SK-N-SH (cell line): ENCODE results near the gene HLA-DPA1. TPM values are rescaled to one million over a fixed set of nuclear protein-coding genes. Genes with fewer than 3 reads are reported as not detected.

Experiments
- CTCF ChIA-PET: fragments of 300-600, 350-600 bp; formaldehyde crosslinking; extraction: SDS; loops from one replicate; lab custom pipeline; 2021; lab: Yijun Ruan, JAX
- POLR2A ChIA-PET: fragments of 350-600 bp; sonication (Branson Sonifier 250); formaldehyde crosslinking; extraction: SDS; loops from one replicate; lab custom pipeline; 2020; ENCODE audit warnings: antibody characterized with exemption, inconsistent platforms; lab: Yijun Ruan, JAX
- DNase-seq: peaks from one replicate; pipeline ENCODE4 v3.0.0; 2012
- H2AFZ ChIP-seq: fragments of 200-600 bp; sonication (generic); 2 replicates; pipeline ENCODE4 v1.8.1; 2016; ENCODE audit warnings: antibody characterized with exemption, mild to moderate bottlenecking, low read depth
- H3F3A ChIP-seq: fragments of 200-600 bp; sonication (generic); replicated peaks from 2 replicates; pipeline ENCODE3; 2016; ENCODE audit warnings: antibody characterized with exemption, mild to moderate bottlenecking; ENCODE audit not compliant: insufficient read depth
- H3K27ac ChIP-seq, 2 experiments: fragments of 200-500 bp in 1 of 2; fragments of 200-600 bp in 1 of 2; sonication (Bioruptor generic) in 1 of 2; sonication (generic), shearing (Covaris generic) in 1 of 2; 2 replicates each; pipeline versions ENCODE4 v1.5.1 to v1.6.1; 2014 to 2016; ENCODE audit warnings: low read depth in 2 of 2, inconsistent platforms in 1 of 2, low read length in 1 of 2, mild to moderate bottlenecking in 1 of 2, mixed read lengths in 1 of 2
- H3K27me3 ChIP-seq: fragments of 200-600 bp; sonication (generic), shearing (Covaris generic); 2 replicates; pipeline ENCODE4 v1.6.1; 2016; ENCODE audit warnings: mixed run types; ENCODE audit not compliant: insufficient read depth
- H3K36me3 ChIP-seq, 2 experiments: fragments of 200-500 bp in 1 of 2; fragments of 200-600 bp in 1 of 2; sonication (Bioruptor generic) in 1 of 2; sonication (generic) in 1 of 2; replicated peaks in 1 of 2; 2 replicates each; pipeline versions ENCODE3 to v1.5.1; 2014 to 2016; ENCODE audit warnings: low read length in 1 of 2, mild to moderate bottlenecking in 1 of 2; ENCODE audit not compliant: insufficient read depth in 2 of 2, control insufficient read depth in 1 of 2
- H3K4me1 ChIP-seq, 2 experiments: fragments of 200-500 bp in 1 of 2; fragments of 200-600 bp in 1 of 2; sonication (Bioruptor generic) in 1 of 2; sonication (generic), shearing (Covaris generic) in 1 of 2; 2 replicates each; pipeline versions ENCODE4 v1.5.1 to v1.6.1; 2014 to 2016; ENCODE audit warnings: low read depth in 1 of 2, low read length in 1 of 2, mixed run types in 1 of 2; ENCODE audit not compliant: insufficient read depth in 2 of 2, control insufficient read depth in 1 of 2
- H3K4me2 ChIP-seq: fragments of 200-600 bp; sonication (generic), shearing (Covaris generic); 2 replicates; pipeline ENCODE4 v1.6.1; 2017; ENCODE audit warnings: mixed run types
- H3K4me3 ChIP-seq, 2 experiments: fragments of 200-500 bp in 1 of 2; fragments of 200-600 bp in 1 of 2; sonication (Bioruptor generic) in 1 of 2; sonication (generic), shearing (Covaris generic) in 1 of 2; 2 replicates each; pipeline versions ENCODE4 v1.5.1 to v1.8.1; 2014 to 2016; ENCODE audit warnings: low read depth in 2 of 2, inconsistent platforms in 1 of 2, low read length in 1 of 2, mild to moderate bottlenecking in 1 of 2, mixed read lengths in 1 of 2, moderate library complexity in 1 of 2
- H3K79me2 ChIP-seq: fragments of 200-600 bp; sonication (generic); 2 replicates; pipeline ENCODE4 v1.8.1; 2017; ENCODE audit warnings: mild to moderate bottlenecking; ENCODE audit not compliant: insufficient read depth
- H3K9ac ChIP-seq: fragments of 200-600 bp; sonication (generic); 2 replicates; pipeline ENCODE4 v1.6.1; 2017; ENCODE audit warnings: mixed run types
- H3K9me2 ChIP-seq: fragments of 200-600 bp; sonication (generic); 2 replicates; pipeline ENCODE4 v1.6.1; 2017; ENCODE audit warnings: mixed run types
- H3K9me3 ChIP-seq: fragments of 200-600 bp; sonication (generic); 2 replicates; pipeline ENCODE4 v1.6.1; 2017; ENCODE audit warnings: mixed run types, mild to moderate bottlenecking, moderate library complexity
- H4K20me1 ChIP-seq: fragments of 200-600 bp; sonication (generic); 2 replicates; pipeline ENCODE4 v1.6.1; 2017; ENCODE audit warnings: mild to moderate bottlenecking, mixed run types; ENCODE audit not compliant: insufficient read depth
- CHD2 ChIP-seq: fragments of 150-350 bp; IDR thresholded peaks from 2 replicates; pipeline ENCODE4 v1.6.1; 2018; ENCODE audit warnings: low read length; ENCODE audit not compliant: partially characterized antibody
- ELF1 ChIP-seq: IDR thresholded peaks from 2 replicates; pipeline ENCODE4 v1.4.0; 2012
- EP300 ChIP-seq, 2 experiments: IDR thresholded peaks; 2 replicates each; pipeline versions ENCODE4 v1.4.0 to v1.6.1; 2012; ENCODE audit warnings: borderline replicate concordance in 1 of 2, low read depth in 1 of 2, low read length in 1 of 2
- EZH2phosphoT487 ChIP-seq: fragments of 200-600 bp; sonication (generic); IDR thresholded peaks from 2 replicates; pipeline ENCODE4 v1.6.1; 2017; ENCODE audit warnings: low read depth, mixed run types, mild to moderate bottlenecking, antibody characterized with exemption, moderate library complexity, borderline replicate concordance
- GABPA ChIP-seq: IDR thresholded peaks from 2 replicates; pipeline ENCODE4 v1.4.0; 2012; ENCODE audit warnings: low read depth, mild to moderate bottlenecking
- MXI1 ChIP-seq: IDR thresholded peaks from 2 replicates; pipeline ENCODE4 v1.6.1; 2012; ENCODE audit warnings: mild to moderate bottlenecking, low read depth, low read length, improper control_type of control experiment
- NFIC ChIP-seq: IDR thresholded peaks from 2 replicates; pipeline ENCODE4 v1.4.0; 2012; ENCODE audit warnings: borderline replicate concordance
- POLR2AphosphoS5 ChIP-seq: IDR thresholded peaks from 2 replicates; pipeline ENCODE4 v1.6.1; 2012; ENCODE audit warnings: low read depth, low read length
- RCOR1 ChIP-seq: fragments of 150-350 bp; IDR thresholded peaks from 2 replicates; pipeline ENCODE4 v1.6.1; 2017; ENCODE audit warnings: antibody characterized with exemption, low read length
- RFX5 ChIP-seq: IDR thresholded peaks from 2 replicates; pipeline ENCODE4 v1.6.1; 2012; ENCODE audit warnings: mild to moderate bottlenecking, improper control_type of control experiment, low read length
- RXRA ChIP-seq: IDR thresholded peaks from 2 replicates; pipeline ENCODE4 v1.4.0; 2012; ENCODE audit warnings: low read depth, mild to moderate bottlenecking, borderline replicate concordance
- SMC3 ChIP-seq: IDR thresholded peaks from 2 replicates; pipeline ENCODE4 v1.6.1; 2012; ENCODE audit warnings: low read depth, low read length, improper control_type of control experiment
- TCF12 ChIP-seq: IDR thresholded peaks from 2 replicates; pipeline ENCODE4 v1.4.0; 2012
- TEAD4 ChIP-seq: IDR thresholded peaks from 2 replicates; pipeline ENCODE4 v1.4.0; 2012; ENCODE audit warnings: mild to moderate bottlenecking, borderline replicate concordance; ENCODE audit not compliant: insufficient read depth
- YY1 ChIP-seq: IDR thresholded peaks from 2 replicates; pipeline ENCODE4 v1.4.0; 2012; ENCODE audit warnings: low read depth, mild to moderate bottlenecking
- WGBS: methylation state at CpG from one replicate; pipeline ENCODE4 v1.1.6; 2017; ENCODE audit warnings: low lambda C conversion rate; 5-methylcytosine and 5-hydroxymethylcytosine counted together
- polyA plus RNA-seq, 3 experiments: library from polyadenylated mRNA; depleted of rRNA; stranded (reverse); fragments of >200 nt; gene quantifications; 2 replicates each; pipeline ENCODE4 v1.2.3, GENCODE V29; 2012
- TF ChIP-seq, protein P1 (sequence below): IDR thresholded peaks from 2 replicates; pipeline ENCODE4 v1.4.0; 2012; ENCODE audit warnings: low read depth
- TF ChIP-seq, protein P2 (sequence below): IDR thresholded peaks from 2 replicates; pipeline ENCODE4 v1.4.0; 2012; ENCODE audit warnings: low read depth, borderline replicate concordance
- TF ChIP-seq, protein P3 (sequence below): IDR thresholded peaks from 2 replicates; pipeline ENCODE4 v1.4.0; 2012; ENCODE audit warnings: low read depth, borderline replicate concordance
- TF ChIP-seq, protein P4 (sequence below): IDR thresholded peaks from 2 replicates; pipeline ENCODE4; 2012

Gene HLA-DPA1
- polyA plus RNA-seq, 1 of the 3 experiments (the other 2 are of a cell fraction) = 1.9 TPM

DNA sequence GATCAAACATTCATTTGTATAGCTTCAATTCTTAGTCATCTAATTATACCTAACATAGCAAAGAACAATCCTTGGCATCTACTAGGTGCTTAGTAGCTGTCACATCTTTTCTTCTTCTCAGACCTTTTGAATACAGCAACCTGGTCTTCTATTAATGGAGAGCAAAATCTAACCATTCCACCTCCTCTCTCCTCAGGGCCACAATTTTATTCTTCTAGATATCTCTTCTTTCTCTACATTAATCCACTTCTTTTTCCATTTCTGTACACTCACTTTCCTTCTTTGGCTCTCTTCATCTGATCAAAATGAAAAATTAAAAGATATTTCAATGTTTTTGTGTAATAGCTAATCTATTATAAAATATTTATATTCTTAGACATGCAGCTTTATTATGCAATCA is 55.0 kb downstream of the HLA-DPA1 start:
- Histone ChIP-seq H4K20me1 (no peaks in the 10 kb centered on the region), H3K36me3 (no peaks in the 10 kb centered on the region), H3K9me3 (no peaks in the 10 kb centered on the region), H2AFZ (no peak overlapping the region), H3K9ac (no peak overlapping the region), H3K27me3 (peaks cover 72% of the 10 kb centered on the region), H3K4me2 (no peak overlapping the region), H3K27ac (no peak overlapping the region)
- POLR2A ChIA-PET = no interaction called here
- DNase-seq = no peak
- CTCF ChIA-PET = interaction anchor here (1.2 to 6.3 kb wide), 3 partner anchors 9 to 230 kb away, joined by 3 to 65 read pairs (median 5); partner anchors contain the start of gene HLA-DOA
- TF ChIP-seq TCF12 (no peak), YY1 (no peak), CHD2 (no peak), TEAD4 (no peak), RXRA (no peak), SMC3 (no peak), RFX5 (no peak), NFIC (no peak), ELF1 (no peak), POLR2AphosphoS5 (no peak), RCOR1 (no peak), GABPA (no peak), EZH2phosphoT487 (no peak)
- TF ChIP-seq, protein P1, sequence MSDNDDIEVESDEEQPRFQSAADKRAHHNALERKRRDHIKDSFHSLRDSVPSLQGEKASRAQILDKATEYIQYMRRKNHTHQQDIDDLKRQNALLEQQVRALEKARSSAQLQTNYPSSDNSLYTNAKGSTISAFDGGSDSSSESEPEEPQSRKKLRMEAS = no peak
- TF ChIP-seq, protein P2, sequence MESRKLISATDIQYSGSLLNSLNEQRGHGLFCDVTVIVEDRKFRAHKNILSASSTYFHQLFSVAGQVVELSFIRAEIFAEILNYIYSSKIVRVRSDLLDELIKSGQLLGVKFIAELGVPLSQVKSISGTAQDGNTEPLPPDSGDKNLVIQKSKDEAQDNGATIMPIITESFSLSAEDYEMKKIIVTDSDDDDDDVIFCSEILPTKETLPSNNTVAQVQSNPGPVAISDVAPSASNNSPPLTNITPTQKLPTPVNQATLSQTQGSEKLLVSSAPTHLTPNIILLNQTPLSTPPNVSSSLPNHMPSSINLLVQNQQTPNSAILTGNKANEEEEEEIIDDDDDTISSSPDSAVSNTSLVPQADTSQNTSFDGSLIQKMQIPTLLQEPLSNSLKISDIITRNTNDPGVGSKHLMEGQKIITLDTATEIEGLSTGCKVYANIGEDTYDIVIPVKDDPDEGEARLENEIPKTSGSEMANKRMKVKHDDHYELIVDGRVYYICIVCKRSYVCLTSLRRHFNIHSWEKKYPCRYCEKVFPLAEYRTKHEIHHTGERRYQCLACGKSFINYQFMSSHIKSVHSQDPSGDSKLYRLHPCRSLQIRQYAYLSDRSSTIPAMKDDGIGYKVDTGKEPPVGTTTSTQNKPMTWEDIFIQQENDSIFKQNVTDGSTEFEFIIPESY = no peak
- TF ChIP-seq, protein P3, sequence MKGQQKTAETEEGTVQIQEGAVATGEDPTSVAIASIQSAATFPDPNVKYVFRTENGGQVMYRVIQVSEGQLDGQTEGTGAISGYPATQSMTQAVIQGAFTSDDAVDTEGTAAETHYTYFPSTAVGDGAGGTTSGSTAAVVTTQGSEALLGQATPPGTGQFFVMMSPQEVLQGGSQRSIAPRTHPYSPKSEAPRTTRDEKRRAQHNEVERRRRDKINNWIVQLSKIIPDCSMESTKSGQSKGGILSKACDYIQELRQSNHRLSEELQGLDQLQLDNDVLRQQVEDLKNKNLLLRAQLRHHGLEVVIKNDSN = no peak
- TF ChIP-seq, all 33 proteins: peak for 0
- Histone ChIP-seq H3F3A (no peaks in the 10 kb centered on the region), H3K79me2 (no peaks in the 10 kb centered on the region), H3K4me3 (no peak overlapping the region), H3K9me2 (no peaks in the 10 kb centered on the region), H3K4me1 (no peaks in the 10 kb centered on the region; a peak in 1 of 4 replicates)

DNA sequence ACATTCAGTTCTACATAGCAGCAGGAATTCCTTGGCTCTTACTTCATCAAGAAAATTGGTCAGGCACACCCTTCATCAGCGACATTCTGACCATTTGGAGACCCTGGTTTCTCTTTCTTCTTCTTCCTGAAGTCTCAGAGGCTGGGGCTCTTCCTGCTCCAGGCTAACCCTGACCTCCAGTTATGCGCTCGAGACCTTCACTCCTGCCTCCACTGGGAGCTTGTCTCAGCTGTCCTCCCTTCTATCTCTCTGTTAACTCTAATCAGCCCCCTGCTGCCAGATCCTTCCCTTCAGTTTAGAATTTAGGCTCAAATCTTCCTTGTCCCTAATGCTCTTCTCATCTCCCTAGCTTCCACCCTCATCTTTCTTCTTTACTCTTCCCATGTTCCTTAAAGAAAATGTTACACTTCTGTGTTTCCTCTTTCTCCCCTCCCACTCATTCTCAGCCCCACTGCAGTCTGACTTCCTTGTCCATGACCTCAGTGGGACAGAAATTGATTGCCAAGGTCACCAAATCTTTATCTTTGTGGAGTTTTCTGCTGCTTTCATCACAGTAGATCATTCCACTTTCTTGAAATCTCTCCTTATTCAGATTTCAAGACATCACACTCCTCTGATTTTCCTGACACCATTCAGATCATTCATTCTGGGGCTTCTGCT is 55.6 kb downstream of the HLA-DPA1 start:
- H3K9me2 ChIP-seq = no peaks in the 10 kb centered on the region
- no peaks in the 10 kb centered on the region for H3K9me3 ChIP-seq
- no peak for DNase-seq
- TF ChIP-seq TCF12 (no peak), EZH2phosphoT487 (no peak), RFX5 (no peak), MXI1 (no peak), EP300 (IDR thresholded peaks at IDR 0.05; ENCODE audit: borderline replicate concordance in 1 of 2, low read depth in 1 of 2, low read length in 1 of 2) (no peak)
- TF ChIP-seq, protein P4, sequence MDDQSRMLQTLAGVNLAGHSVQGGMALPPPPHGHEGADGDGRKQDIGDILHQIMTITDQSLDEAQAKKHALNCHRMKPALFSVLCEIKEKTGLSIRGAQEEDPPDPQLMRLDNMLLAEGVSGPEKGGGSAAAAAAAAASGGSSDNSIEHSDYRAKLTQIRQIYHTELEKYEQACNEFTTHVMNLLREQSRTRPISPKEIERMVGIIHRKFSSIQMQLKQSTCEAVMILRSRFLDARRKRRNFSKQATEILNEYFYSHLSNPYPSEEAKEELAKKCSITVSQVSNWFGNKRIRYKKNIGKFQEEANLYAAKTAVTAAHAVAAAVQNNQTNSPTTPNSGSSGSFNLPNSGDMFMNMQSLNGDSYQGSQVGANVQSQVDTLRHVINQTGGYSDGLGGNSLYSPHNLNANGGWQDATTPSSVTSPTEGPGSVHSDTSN = no peak
- TF ChIP-seq, protein P3 = no peak
- no peaks in the 10 kb centered on the region for H4K20me1 ChIP-seq
- ChIA-PET POLR2A (no interaction called here), CTCF (interaction anchor here (1.2 to 6.3 kb wide), 4 partner anchors 9 to 231 kb away, joined by 3 to 65 read pairs (median 28); partner anchors contain the start of gene HLA-DOA)
- 13% methylated on average over 3 of the region's 3 CpGs for WGBS
- H3K4me3 ChIP-seq = no peak overlapping the region
- no peak overlapping the region for H2AFZ ChIP-seq
- H3F3A ChIP-seq = no peaks in the 10 kb centered on the region
- no peak overlapping the region for H3K4me2 ChIP-seq
- no peaks in the 10 kb centered on the region for H3K79me2 ChIP-seq
- H3K36me3 ChIP-seq = no peaks in the 10 kb centered on the region
- peaks cover 72% of the 10 kb centered on the region for H3K27me3 ChIP-seq
- H3K27ac ChIP-seq = no peak overlapping the region
- H3K4me1 ChIP-seq = no peaks in the 10 kb centered on the region; a peak in 1 of 4 replicates
- no peak overlapping the region for H3K9ac ChIP-seq
